NCI-H226 (cell line): Measurements from ENCODE around the gene KANSL1.
"Not testable (repeated sequence)": the region's sequence is repeated elsewhere in the genome, so short reads cannot be mapped to it uniquely, and the experiment has no call there.

Experiments used
- DNase-seq: peaks from one replicate; pipeline ENCODE4 v3.0.0-alpha.2; 2015

KANSL1 gene

GRCh38 chr17:46033392-46033791, 159.8 kb downstream of the KANSL1 start:
- no peak for DNase-seq

- DNase-seq: no peak
Observed at GRCh38 chr17:46032909-46033308, 160.3 kb downstream of the KANSL1 start.

DNA sequence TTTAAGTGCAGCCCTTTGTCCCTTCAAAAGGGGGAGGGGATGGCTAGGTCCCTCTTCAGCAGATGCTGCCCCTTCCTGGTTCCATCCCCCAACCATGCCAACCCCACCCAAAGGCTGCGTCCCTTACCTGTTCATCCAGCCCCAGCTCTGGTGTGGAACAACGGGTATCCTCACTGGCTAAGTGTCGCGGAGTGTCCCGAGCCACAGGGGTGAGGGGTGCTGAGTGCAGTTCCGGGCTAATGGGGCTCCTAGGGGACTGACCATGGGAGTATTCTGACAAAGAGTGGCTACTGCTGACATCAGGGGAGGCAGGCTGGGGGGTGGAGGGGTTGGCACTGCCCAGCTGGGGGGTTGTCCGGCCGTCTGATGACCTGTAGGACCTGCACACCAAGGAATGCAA, 161.3 kb downstream of the KANSL1 start:
- DNase-seq: no peak

GRCh38 chr17:46031440-46031839, 161.8 kb downstream of the KANSL1 start:
- DNase-seq: no peak

DNA sequence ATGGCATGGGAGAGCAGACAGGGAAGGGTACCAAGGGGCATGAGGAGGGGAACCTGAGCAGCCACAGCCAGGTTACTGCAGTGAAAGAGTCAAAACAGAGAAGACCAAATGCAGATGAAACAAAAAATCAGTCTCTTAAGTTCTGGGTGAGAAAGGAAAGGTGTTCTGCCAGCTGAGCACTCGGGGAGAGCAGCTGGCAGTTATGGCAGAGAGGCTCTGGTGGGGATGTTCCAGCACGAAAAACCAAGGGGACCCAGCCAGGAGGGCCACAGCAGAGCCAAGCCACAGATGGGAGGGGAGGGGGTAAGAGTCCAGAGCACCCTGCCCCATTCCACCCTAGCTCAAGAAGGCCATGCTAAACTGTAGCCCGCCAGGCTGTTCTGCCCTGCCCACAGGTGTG, 162.5 kb downstream of the KANSL1 start:
- no peak for DNase-seq

GRCh38 chr17:46029627-46030026, 163.6 kb downstream of the KANSL1 start:
- no peak for DNase-seq

DNA sequence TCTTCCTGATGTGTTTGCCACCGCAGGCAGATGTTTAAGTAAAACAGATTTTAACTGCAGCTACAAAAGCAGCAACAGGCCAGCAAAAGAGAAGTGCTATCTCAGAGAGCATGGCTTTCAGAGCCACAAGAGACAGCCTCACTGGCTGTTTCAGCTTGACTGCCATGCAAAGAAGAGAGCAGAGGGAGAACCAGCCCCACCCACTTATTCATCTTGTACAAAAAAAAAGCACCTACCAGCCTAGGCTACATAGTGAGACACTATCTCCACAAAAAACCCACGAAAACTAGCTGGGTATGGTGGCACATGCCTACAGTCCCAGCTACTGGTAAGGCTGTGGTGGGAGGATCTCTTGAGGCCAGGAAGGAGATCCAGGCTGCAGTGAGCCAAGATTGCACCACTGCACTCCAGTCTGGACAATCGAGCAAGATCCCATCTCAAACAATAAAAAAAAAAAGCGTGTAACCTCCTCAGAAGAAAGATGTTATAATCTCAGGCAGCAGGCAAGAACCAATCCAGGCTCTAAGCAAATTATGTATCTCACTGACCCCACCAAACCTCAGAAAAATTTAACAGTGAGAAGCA, 164.2 kb downstream of the KANSL1 start:
- DNase-seq: no peak

- DNase-seq: no peak
Observed at GRCh38 chr17:46028374-46028773, 164.9 kb downstream of the KANSL1 start.

GRCh38 chr17:46027976-46028325, 165.3 kb downstream of the KANSL1 start:
- DNase-seq: no peak

- DNase-seq: no peak
Observed at GRCh38 chr17:46027048-46027975, 165.9 kb downstream of the KANSL1 start.

- DNase-seq: no peak
Observed at GRCh38 chr17:46026166-46027047, 166.8 kb downstream of the KANSL1 start.

DNA sequence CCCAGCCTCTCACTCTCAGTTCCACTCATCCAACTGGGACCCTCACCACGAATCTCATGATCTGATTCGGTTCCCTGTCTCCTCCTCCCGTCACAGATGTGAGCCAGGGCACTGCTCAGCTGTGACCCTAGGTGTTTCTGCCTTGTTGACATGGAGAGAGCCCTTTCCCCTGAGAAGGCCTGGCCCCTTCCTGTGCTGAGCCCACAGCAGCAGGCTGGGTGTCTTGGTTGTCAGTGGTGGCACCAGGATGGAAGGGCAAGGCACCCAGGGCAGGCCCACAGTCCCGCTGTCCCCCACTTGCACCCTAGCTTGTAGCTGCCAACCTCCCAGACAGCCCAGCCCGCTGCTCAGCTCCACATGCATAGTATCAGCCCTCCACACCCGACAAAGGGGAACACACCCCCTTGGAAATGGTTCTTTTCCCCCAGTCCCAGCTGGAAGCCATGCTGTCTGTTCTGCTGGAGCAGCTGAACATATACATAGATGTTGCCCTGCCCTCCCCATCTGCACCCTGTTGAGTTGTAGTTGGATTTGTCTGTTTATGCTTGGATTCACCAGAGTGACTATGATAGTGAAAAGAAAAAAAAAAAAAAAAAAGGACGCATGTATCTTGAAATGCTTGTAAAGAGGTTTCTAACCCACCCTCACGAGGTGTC, 167.6 kb downstream of the KANSL1 start:
- no peak for DNase-seq

GRCh38 chr17:46025060-46025459, 168.2 kb downstream of the KANSL1 start:
- no peak for DNase-seq

- DNase-seq: no peak
Observed at GRCh38 chr17:46024590-46024989, 168.6 kb downstream of the KANSL1 start.

DNA sequence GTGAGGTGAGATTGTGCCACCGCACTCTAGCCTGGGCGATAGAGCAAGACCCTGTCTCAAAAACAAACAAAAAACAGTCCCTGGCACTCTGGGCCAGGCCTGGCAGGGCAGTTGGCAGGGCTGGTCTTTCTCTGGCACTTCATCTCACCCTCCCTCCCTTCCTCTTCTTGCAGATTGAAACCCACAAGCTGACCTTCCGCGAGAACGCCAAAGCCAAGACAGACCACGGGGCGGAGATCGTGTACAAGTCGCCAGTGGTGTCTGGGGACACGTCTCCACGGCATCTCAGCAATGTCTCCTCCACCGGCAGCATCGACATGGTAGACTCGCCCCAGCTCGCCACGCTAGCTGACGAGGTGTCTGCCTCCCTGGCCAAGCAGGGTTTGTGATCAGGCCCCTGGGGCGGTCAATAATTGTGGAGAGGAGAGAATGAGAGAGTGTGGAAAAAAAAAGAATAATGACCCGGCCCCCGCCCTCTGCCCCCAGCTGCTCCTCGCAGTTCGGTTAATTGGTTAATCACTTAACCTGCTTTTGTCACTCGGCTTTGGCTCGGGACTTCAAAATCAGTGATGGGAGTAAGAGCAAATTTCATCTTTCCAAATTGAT, 169.3 kb downstream of the KANSL1 start:
- no peak for DNase-seq

- DNase-seq: not testable (repeated sequence)
Observed at GRCh38 chr17:46023366-46023765, 169.9 kb downstream of the KANSL1 start.

DNA sequence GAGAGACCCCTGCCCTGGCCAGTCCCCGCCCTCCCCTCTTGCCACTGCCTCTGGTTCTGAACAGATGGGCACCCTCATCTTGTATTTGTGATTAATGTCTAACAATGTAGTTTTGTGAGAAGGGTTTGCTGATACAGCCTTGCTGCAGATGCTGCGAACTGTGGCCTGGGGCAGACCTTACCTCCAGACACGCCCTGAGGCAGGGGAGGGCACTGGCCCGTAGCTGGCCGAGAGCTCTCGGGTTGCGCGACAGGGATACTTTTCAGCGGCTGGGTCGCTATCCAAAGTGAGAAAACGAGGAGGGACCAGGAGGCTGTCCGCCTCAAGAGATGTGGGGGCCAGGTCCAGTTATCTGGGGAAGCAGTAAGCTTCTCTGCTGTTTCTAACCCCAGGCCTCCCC, 172.2 kb downstream of the KANSL1 start:
- DNase-seq: no peak

DNA sequence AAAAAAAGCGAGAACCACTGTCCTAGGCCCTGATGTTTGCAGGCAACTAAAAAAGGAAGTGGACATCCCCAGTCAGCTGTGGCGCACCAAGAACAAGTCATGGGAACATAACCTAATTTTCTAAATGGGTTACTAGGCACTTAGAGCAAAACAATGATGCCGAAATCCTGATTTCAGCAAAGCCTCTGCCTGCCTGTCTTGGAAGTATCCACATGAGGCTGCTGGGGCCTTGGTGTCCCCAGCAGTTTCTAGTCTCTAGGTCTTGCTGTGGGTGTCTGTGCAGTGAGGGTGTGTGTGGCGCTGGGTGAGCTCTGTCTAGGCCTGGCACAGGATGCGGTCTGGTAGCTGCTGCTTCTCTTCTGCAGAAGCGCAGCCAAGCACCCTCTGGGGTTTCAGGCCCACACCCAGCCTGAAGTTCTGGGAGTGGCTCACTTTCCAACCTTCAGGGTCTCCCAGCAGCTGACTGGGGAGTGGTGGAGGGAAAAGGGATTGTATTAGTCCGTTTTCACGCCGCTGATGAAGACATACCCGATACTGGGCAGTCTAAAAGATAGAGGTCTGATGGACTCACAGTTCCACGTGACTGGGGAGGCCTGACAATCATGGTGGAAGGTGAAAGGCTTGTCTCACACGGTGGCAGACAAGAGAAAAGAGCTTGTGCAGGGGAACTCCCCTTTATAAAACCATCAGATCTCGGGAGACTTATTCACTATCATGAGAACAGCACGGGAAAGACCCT, 173.0 kb downstream of the KANSL1 start:
- DNase-seq: no peak

DNA sequence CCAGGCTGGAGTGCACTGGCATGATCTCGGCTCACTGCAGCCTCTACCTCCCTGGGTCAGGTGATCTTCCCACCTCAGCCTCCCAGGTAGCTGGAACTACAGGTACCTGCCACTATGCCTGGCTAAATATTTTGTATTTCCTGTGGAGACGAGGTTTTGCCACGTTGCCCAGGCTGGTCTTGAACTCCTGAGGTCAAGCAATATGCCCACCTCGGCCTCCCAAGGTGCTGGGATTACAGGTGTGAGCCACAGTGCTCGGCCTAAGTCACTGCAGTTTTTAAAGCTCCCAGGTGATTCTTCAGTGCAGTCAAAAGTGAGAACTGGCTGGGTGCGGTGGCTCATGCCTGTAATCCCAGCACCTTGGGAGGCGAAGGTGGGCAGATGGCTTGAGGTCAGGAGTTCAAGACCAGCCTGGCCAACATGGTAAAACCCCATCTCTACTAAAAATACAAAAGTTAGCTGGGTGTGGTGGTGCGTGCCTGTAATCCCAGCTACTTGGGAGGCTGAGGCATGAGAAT, 173.8 kb downstream of the KANSL1 start:
- DNase-seq: not testable (repeated sequence)

GRCh38 chr17:46013502-46014165, 179.6 kb downstream of the KANSL1 start:
- DNase-seq: no peak

- DNase-seq: no peak
Observed at GRCh38 chr17:46013127-46013501, 180.1 kb downstream of the KANSL1 start.
